ENCODE measurements around the gene PI4KA.
"Not testable (repeated sequence)": the region's sequence is repeated elsewhere in the genome, so short reads cannot be mapped to it uniquely, and the experiment has no call there.

The PI4KA gene

DNA sequence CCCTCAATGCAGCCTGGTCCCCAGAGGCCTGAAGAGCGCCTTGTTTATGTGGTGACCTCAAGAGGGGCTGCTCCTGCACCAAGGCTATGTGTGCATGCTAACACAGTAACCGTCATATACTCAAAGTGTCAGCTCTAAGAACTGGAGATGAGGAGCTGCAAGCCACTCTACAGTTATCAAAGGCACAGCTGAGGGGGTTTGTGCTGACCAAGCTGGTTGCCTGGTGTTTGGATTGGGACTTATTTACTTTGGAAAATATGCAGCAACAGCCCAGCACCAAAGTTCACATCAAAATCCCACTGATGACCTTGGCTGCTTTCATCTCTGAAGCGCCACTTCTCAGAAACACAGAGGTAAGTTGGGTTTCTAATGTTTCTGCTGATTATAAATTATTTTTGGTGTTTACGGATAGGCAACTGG lies 84.8 kb downstream of the PI4KA start, which contains the start of gene SERPIND1:
SERPIND1 (plus strand) TSS at position 321 of the 420 bp plus-strand sequence. CDS start 5,200 bp downstream, outside the sequence.
- DNase-seq = no peak

DNA sequence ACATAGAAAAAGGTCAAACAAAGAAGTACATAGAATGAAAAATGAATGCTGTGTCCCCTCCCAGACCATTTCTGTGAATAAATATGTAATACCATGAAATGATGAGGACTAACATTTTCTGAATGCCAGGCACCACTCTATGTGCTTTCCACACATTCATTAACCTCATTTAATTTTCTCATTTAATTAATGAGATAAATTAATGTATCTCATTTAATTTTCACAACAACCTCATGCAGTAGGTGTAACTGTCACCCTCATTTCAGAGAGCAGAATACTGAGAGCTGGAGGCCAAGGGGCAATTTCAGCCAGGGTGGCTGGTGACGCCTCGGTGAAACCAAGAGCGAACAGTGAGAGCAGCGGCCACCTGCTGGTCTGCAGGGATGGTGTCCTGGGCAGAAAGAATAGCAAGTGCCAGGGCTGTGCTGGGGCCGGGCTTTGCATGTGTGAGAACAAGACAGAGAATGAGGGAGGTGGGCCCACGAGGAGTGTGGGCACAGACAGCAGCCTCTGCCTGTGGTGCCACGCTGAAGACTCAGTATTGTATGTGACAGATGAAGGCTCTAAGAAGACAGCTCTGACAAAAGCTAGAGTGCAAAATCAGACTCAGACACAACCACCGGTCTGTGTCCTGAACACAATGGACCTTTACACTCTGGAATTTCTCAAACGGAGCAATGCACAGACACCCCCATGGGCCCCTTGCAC lies 86.5 kb downstream of the PI4KA start:
- no peak for DNase-seq

GRCh38 chr22:20769496-20769826 lies 89.2 kb downstream of the PI4KA start:
- DNase-seq = not testable (repeated sequence)

DNA sequence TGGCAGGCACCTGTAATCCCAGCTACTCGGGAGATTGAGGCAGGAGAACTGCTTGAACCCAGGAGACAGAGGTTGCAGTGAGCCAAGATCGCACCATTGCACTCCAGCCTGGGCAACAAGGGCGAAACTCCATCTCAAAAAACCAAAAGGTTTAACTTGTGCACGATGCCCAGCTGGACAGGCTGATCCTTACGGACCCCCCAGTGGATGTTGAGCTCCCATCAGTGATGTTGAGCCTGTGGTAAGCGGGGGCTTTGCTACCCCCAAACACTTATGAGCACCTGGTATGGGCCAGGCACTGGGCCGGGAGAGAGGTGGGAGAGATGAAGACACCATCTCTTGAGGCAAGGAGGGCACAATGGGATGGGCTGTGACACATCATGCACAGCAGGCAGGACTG lies 92.1 kb downstream of the PI4KA start:
- DNase-seq = no peak

DNA sequence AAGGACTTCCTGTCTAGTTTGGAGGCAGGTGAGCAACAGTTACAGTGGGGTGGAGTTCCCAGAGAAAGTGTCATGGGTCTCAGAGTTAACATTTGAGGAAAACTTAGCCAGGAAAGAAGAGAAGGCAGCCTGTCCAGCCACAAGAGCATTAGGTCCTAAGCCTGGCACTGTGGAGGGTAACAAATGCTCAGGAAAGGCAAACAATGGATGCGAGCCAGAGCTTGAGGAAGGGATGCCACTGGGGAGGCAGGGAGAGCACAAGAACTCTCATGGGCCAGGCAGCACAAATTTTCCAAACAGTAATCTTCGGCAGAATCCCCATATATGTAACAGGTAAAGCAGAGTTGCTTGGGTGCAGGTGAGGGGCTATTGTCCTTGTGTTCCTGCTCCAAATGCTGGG lies 92.7 kb downstream of the PI4KA start:
- no peak for DNase-seq

- no peak for DNase-seq
These were observed 93.9 kb downstream of the PI4KA start for GRCh38 chr22:20764729-20765128.

- DNase-seq = no peak
These were observed 94.2 kb downstream of the PI4KA start for GRCh38 chr22:20764471-20764720.

DNA sequence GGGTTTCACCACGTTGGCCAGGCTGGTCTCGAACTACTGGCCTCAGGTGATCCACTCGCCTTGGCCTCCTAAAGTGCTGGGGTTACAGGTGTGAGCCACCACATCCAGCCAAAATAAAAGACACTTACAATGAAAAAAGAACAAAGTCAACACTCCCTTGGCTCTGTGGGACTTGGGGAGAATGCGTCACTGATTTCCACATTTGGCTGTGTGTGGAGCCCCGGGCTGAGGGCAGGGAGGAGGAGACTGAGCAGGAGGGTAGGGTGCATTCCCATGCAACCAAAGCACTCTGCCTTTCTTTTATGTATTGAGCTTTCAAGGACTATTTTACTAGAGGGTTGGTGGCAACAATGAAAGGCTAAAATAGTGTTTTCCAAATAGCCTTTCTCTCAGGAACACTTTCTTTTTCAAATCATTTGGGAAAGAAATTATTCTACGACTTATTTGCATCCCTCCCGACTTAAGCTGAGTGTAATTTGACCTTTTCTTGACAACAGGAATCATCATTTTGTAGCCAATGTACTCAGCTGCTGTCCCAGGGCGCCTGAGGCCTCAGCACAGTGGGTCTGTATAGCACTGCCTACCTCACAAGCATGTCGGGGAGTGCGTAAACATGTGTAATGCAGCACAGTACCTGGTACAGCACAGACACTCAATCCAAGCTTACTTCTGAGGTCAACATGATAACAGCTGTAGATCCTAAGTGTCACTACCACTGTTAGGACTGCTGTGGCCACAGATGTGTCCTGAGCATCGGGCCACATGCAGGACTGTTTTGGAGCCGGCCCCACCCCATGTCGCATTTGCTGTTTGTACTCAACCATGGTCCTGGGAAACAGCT lies 94.8 kb downstream of the PI4KA start:
- no peak for DNase-seq

DNA sequence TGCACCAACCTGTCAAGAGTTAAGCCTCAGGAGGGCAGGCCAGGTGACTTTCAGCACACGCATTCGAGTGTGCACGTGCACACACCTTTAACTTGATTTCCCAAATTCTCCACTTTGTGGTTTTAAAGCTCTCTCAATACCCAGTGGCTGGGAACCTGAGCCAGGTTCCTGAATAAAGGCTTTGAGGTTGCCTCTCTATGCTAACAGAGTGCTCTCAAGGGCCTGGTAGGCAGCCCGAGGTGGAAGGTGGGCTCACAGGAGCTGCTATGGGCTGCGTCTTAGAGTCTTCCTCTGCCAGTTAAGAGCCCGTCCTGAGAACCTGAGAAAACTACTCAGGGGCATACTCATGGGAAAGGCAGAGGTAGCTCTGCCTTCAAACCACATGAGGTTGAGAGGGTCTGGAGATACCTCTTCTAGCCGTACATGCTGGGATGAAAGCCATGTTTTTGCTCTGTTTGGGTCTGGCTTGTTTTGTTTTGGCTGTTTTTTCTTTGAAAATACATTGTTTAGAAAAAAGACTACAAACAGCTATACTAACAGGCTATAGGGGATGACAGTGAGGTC lies 96.3 kb downstream of the PI4KA start:
- no peak for DNase-seq

GRCh38 chr22:20761536-20761935 lies 97.1 kb downstream of the PI4KA start:
- DNase-seq = no peak

DNA sequence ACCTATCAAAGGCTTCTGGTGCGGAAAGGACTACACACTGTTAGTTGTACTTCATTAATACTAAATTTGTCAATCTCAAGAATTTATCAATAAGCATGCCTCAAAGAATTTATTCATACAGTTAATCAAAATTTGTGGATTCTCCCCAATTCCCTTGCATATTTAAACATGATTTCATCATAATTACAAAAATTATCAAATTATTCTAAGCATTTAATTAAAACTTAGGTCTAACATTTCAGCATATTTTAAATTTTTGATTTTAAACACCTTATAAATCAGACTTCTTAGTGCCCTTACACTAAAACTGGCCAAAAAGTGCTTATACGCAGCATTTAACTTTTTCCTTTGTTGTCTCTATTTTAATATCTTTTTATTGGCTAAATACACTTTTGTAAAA lies 98.5 kb downstream of the PI4KA start:
- DNase-seq = no peak

GRCh38 chr22:20758688-20759087 lies 99.9 kb downstream of the PI4KA start:
- no peak for DNase-seq

DNA sequence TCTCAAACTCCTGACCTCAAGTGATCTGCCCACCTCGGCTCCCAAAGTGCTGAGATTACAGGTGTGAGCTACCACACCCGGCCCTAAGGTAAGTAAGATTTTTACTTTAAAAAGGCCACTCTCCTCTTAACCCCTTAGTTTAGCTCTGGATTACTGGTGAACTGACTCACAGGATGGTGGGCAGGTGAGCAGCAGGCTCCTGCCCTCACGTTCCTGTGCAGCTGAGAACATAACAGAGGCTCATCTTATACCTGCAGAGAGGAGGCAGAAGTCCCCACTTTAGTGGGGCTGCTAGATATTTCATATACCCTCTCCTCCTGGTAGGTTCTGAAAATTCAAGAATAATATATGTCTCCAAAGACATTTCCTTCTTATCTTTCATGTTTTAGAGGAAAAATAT lies 101.8 kb downstream of the PI4KA start:
- DNase-seq = no peak

DNA sequence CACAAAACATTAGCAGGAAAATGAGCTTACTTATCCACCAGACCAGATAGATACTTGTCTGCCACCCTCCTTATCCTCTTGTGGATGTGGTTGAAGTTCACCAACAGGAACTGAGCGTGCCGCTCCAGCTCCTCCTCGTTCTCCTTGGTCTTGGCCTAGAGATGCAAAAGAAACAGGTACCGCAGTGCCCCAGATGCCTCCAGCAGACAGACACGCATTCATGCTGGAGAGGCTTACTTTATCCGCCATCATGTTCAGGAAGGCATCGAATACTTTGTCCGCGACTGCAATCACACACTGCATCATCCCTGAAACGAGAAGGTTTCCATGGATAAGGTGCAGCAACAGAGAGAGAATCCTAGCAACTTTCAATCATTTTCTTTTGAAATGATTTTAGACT lies 105.7 kb downstream of the PI4KA start:
- no peak for DNase-seq

DNA sequence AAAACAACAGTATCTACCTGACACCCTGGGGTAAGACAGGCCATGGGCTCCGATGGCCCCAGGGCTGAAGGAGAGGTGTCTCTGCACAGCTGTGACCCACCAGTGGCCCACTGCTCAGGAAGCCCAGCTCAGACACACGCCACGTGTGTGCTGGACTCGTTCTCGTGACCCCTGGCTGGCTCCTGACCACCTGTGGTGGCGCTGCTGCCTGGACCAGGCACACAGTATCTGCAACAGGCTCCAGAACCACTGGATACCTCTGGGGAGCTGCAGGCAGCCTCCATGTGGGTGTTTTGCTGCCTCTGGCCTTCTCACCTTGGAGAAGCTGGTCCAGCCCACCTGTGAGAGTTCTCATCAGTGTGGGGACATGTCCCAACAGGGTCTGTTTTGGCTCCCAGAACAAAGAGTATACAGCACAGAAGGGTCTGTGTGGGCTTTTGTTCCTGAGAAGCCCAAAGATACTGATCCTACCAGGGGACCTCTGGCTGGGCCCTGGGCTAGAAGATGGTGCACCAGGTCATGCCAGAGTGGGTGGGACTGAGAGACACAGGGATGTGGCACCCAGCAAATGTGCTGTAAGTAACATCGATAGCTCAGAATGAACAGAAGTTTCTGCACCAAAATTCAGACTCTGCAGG lies 106.4 kb downstream of the PI4KA start:
- no peak for DNase-seq

- DNase-seq = no peak
These were observed 107.3 kb downstream of the PI4KA start for GRCh38 chr22:20751185-20751851.

DNA sequence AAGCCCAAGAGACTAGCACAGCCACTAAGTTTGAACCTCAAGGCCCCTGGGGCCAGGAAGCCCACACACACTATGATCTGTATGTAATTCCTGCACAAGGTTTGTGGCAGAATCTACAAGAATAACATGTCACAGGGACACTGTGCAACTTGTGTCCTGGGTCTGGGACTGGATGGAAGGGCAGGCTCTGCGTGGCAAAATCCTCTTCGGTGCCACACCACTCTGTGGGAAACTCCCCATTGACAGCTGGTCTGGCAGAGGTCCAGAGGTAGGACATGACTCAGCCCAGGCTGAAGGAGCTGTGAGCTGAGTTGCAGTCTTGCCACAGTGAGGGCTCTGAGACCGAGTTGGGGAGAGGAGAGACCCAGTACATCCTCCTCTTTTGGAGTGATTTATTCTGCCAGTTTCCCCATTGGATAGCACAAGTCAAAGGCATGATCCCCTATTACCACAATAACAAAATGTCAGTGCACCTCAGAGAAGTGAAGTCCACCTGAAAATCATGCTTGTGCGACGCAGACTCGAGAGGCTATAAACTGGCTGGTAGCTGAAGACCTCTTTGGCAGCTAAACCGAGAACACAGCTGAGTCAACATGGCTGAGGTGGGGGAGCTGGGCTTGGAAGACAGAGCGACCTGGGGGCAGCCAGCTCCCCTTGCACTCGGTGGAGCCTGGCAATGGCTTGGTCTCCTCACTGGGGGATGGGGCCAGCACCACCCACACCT lies 108.0 kb downstream of the PI4KA start:
- peak; percentile 75 to 80 for DNase-seq

- DNase-seq = no peak
These were observed 109.2 kb downstream of the PI4KA start for GRCh38 chr22:20749453-20749852.

- DNase-seq = peak; percentile 38 to 55
These were observed 109.7 kb downstream of the PI4KA start for GRCh38 chr22:20748731-20749428.

- no peak for DNase-seq
These were observed 110.5 kb downstream of the PI4KA start for GRCh38 chr22:20748082-20748481.

GRCh38 chr22:20747223-20747622 lies 111.4 kb downstream of the PI4KA start:
- DNase-seq = no peak
